ENCODE measurements around the gene RASSF10. TPM values are rescaled to one million over a fixed set of nuclear protein-coding genes. Genes with fewer than 3 reads are reported as not detected.

Gene RASSF10
- total RNA-seq, 1 donor from 2014 or later: 3.7 TPM

- no peak for DNase-seq (ENCODE audit: low spot score)
Measured at GRCh38 chr11:12994476-12994875, 14.6 kb upstream of the RASSF10 start.

- no peak for DNase-seq (ENCODE audit: low spot score)
Measured at GRCh38 chr11:12995188-12995587, 13.9 kb upstream of the RASSF10 start.

- DNase-seq (ENCODE audit: low spot score): no peak
Measured at GRCh38 chr11:12995823-12996222, 13.3 kb upstream of the RASSF10 start.

- no peak for DNase-seq (ENCODE audit: low spot score)
Measured at GRCh38 chr11:12997168-12997567, 11.9 kb upstream of the RASSF10 start.

GRCh38 chr11:12998336-12998735 lies 10.8 kb upstream of the RASSF10 start:
- no peak for DNase-seq (ENCODE audit: low spot score)

- DNase-seq (ENCODE audit: low spot score): no peak
Measured at GRCh38 chr11:12999597-12999996, 9.5 kb upstream of the RASSF10 start.

GRCh38 chr11:13000116-13000515 lies 9.0 kb upstream of the RASSF10 start:
- DNase-seq (ENCODE audit: low spot score): no peak

- no peak for DNase-seq (ENCODE audit: low spot score)
Measured at GRCh38 chr11:13000721-13001120, 8.4 kb upstream of the RASSF10 start.

- no peak for DNase-seq (ENCODE audit: low spot score)
Measured at GRCh38 chr11:13003736-13004493, 5.2 kb upstream of the RASSF10 start.

- no peak for DNase-seq (ENCODE audit: low spot score)
Measured at GRCh38 chr11:13007182-13008060, 1.7 kb upstream of the RASSF10 start.

- DNase-seq (ENCODE audit: low spot score): no peak
Measured at GRCh38 chr11:13008061-13008435, 1.1 kb upstream of the RASSF10 start.

GRCh38 chr11:13009476-13009920 lies 382 bp downstream of the RASSF10 start:
- no peak for DNase-seq (ENCODE audit: low spot score)

GRCh38 chr11:13009921-13010748 lies 1.0 kb downstream of the RASSF10 start:
- DNase-seq (ENCODE audit: low spot score): no peak

- DNase-seq (ENCODE audit: low spot score): no peak
Measured at GRCh38 chr11:13010749-13011465, 1.8 kb downstream of the RASSF10 start.

GRCh38 chr11:13011466-13012055 lies 2.4 kb downstream of the RASSF10 start:
- no peak for DNase-seq (ENCODE audit: low spot score)

GRCh38 chr11:13012056-13012661 lies 3.0 kb downstream of the RASSF10 start:
- no peak for DNase-seq (ENCODE audit: low spot score)

GRCh38 chr11:13013054-13013488 lies 4.0 kb downstream of the RASSF10 start:
- DNase-seq (ENCODE audit: low spot score): no peak

- no peak for DNase-seq (ENCODE audit: low spot score)
Measured at GRCh38 chr11:13015753-13016152, 6.6 kb downstream of the RASSF10 start.

- no peak for DNase-seq (ENCODE audit: low spot score)
Measured at GRCh38 chr11:13016415-13016814, 7.3 kb downstream of the RASSF10 start.

- no peak for DNase-seq (ENCODE audit: low spot score)
Measured at GRCh38 chr11:13019313-13019712, 10.2 kb downstream of the RASSF10 start.

Data from ureter (tissue), 1 donor.